ENCODE results near the gene SLIT1.

Gene SLIT1

GRCh38 chr10:97185326-97186058 is at the start of gene SLIT1:
Gene SLIT1, minus strand, starts transcription at chr10:97185959. Its CDS starts 285 bp downstream, at chr10:97185674.
- DNase-seq, result no peak

- no peak for DNase-seq
Observed at GRCh38 chr10:97235353-97235752, 49.6 kb upstream of the SLIT1 start.

- no peak for DNase-seq
Observed at GRCh38 chr10:97234400-97234799, 48.6 kb upstream of the SLIT1 start.

- no peak for DNase-seq
Observed at GRCh38 chr10:97230146-97230545, 44.4 kb upstream of the SLIT1 start.

DNA sequence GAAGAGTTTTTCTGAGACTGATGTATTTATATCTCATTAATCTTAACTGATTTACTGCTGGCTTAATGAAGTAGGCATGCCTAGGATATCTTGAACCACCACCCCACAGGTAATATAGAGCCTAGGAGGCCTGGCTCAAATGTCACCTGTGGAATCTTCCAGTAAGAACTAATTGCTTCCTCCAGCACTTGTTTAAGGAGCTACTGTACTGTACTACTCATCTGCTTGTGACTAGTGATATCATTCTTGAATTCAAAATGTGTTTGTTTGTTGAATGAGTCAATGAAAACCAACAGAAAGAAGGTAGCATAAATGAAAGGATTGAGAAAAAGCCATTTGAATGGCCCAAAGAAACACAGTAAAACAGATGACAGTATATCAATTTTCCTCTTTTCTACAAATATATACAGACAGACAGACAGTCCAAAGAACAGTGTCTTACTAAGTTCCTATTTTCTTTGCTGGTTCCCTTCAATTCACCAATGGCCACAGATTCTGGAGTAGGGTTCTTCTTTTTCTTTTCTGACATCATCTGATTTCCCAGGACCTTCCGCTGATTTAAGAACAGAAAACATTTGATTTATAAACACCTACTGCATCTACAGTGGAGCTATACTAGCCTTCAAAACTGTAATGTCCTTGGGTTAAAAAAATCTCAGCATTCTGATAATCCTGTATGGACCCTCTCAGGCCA is 43.7 kb upstream of the SLIT1 start:
- DNase-seq, result no peak

GRCh38 chr10:97228775-97229157 is 43.0 kb upstream of the SLIT1 start:
- DNase-seq, result no peak

GRCh38 chr10:97228130-97228774 is 42.5 kb upstream of the SLIT1 start:
- DNase-seq, result no peak

DNA sequence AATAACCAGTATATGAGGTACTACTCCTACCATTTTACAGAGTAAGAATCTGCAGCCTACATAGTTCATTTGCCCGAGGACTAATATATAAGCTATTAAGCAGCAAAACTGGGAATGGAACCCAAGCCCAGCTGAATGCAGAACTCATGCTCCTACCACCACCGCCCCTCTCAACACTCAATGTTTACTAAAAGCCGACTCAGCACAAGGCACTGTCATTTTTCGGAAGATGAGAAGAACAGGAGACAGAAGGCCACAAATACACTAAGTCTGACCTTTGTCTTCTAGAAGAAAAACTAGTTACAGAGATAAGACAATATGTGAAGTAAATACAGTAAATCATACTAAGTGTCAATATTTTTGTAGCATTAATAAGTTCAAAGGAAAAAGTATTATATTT is 40.6 kb upstream of the SLIT1 start:
- DNase-seq, result no peak

GRCh38 chr10:97224483-97225435 is 39.0 kb upstream of the SLIT1 start:
- no peak for DNase-seq

GRCh38 chr10:97222326-97222961 is 36.7 kb upstream of the SLIT1 start:
- no peak for DNase-seq

- DNase-seq, result no peak
Observed at GRCh38 chr10:97220355-97220754, 34.6 kb upstream of the SLIT1 start.

- no peak for DNase-seq
Observed at GRCh38 chr10:97217299-97217698, 31.5 kb upstream of the SLIT1 start.

DNA sequence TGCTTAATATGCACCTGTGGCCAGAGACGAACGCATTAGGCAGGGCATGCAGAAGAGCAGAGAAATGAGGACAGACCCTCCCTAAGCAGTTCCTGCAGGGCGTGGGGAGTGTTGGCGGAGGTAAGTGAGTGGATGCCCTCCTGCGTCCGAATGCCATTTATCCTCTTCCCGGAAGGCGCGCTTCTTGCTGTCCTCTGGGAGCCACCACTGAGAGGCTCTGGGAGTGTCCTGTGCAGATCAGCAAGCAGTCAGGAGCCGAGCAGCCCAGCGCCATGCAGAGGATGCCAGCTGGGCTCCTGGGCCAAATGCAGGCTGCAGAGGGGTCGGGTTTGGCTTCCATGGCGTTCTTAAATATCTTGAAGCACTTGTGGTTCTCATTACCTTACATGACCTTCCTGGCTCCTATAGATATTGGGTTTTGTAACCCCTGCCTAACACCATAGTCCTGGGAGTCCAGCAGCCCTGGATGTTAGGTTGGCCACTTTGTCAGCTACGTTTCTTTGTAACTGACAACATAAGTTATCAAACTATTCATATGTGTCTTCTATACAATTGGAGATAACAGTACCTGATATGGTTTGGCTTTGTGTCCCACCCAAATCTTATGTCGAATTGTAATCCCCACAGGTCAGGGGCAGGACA is 30.0 kb upstream of the SLIT1 start:
- DNase-seq, result no peak

DNA sequence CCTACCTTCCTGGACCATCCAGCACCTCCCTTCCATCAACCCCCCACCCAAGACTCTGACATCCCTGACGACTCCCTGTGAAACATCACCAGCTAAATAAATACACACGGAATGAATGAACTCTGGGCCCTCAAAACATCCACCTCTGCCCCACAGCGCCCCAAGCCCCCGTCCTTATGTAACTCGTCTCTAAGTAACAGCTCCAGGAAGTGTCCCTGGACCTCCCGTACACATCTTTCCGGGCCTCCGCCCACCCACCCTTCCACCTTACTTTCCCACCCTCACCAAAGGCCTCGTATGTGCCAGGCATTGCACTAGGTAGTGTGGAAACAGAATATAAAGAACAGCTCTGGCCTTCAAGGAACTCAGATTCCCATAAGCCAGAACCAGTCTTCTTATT is 27.7 kb upstream of the SLIT1 start:
- DNase-seq, result no peak

GRCh38 chr10:97211229-97211628 is 25.5 kb upstream of the SLIT1 start:
- no peak for DNase-seq

GRCh38 chr10:97210543-97210960 is 24.8 kb upstream of the SLIT1 start:
- peak; percentile 28 for DNase-seq

DNA sequence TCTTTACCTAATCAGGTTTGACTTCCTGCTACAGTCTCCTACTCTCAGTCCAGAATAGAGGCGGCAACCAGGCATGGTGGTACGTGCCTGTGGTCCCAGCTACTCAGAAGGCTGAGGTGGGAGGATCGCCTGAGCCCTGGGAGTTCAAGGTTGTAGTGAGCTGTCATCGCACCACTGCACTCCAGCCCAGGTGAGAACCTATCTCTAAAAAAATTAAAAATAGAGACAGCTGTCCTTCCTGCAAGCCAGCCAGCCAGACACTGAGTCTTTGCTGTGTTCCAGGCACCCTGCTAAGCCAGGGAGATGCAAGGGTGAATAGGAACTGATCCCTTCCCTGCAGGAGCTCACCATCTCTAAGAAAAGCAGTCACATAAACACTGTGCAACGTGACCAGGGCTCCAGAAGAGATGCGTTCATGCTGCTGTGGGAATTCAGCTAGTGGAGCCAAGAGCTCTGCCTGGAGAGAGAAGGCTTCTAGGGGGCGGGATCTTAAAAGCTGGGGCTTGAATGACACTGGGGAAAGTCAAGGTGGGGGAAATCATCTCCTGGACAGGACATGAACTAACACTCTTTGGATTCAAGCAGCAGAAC is 22.1 kb upstream of the SLIT1 start:
- DNase-seq, result no peak

DNA sequence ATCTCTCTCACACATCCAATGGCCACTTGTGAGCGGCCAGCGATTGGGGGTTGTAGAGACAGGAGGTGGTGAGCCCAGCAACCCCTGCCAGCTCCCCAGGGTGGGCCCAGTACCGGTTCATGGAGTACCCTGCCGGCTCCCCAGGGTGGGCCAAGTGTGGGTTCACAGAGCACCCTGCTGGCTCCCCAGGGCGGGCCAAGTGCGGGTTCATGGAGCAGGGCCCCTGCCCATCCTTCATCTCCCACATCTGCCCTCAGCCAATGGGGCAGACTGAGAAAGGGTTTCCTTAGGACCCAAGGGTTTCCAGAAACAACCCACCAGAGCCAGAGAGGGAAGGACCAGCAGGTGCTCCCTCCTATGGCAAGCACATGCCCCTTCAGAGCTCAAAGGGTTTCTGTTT is 21.4 kb upstream of the SLIT1 start:
- DNase-seq, result no peak

DNA sequence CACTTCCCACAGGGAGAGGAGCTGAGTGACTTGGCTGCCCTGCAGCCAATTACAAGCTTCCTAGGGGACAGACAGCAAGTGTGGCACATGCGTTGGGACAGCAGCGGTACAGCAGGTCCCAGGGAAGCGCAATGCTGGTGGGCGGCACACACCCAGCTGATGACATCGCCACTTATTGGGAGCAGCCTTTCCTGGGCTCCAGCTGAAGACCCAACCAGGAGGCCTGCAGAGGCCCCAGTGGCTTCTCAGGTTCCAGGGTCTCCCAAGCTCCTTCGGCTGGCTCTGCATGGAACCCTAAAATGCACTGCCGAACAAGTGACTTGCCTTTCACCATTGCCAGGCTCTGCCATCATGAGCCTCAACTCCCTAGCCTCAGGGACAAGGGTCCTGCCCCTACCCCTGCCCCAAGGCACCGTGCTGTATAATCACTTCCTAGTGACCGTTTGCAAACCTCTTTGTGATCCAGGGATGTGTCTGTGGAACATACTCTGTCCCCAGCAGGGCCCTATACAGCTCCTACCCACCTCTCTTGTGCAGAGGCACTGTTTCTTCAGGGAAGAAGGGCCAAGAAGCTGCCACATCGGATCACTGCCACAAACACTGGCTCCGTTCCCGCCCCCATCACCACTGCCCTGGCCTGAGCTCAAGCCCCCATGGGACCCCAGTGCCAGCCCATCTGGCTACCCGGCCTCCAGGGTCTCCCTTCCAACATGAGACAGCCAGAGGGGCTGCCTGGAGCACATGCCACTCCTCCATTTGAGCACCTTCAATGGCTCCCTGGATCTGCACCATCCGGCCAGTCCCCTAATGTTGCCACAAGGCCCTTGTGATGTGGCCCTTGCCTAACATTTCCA is 19.3 kb upstream of the SLIT1 start:
- DNase-seq, result no peak

DNA sequence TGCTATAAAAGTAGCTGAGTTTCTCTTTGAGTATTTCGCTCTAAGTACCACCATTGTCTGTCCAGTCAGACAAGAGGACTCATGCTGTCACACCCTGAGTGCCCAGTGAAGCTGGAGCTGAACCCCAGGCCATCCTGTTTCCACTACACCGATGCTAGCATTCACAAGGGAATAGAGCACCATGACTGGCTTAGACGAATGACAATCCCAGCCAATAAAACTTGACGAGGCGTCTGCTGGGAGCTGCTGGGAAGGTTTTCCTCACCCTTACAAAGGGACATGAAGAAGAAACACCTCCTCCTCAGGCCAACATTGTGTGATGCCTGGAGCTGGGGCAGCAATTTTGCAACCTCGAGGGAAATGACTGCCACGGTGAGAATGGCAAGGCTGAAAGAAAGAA is 17.5 kb upstream of the SLIT1 start:
- DNase-seq, result no peak

DNA sequence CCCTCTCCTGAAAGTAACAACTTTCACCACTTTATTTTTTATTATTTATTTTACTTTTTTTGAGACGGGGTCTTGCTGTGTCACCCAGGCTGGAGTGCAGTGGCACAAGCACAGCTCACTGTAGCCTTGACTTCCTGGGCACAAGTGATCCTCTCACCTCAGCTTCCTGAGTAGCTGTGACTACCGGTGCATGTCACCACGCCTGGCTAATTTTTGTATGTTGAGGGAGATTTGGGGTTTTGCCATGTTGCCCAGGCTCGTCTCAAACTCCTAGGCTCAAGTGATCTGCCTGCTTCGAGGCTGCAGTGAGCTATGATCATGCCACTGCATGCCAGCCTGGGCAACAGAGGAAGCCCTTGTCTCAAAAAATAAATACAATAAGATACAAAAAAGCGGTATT is 14.9 kb upstream of the SLIT1 start:
- DNase-seq, result no peak

Data from CD4-positive, alpha-beta T cell treated with Interferon gamma for 1 hour (primary cell).